PC-3 (cell line): ENCODE data around the gene KCNQ1. TPM values are rescaled to one million over a fixed set of nuclear protein-coding genes. Genes with fewer than 3 reads are reported as not detected.
A peak's percentile ranks its signal among the peaks of the same experiment; 100 is the strongest.

Source experiments
- ATAC-seq: fragments of 200-7000 bp; cut with Tn5 transposase; 2 replicates; pipeline ENCODE4 v1.9.1; 2020; ENCODE audit warnings: mild to moderate bottlenecking, moderate library complexity
- BruUV-seq: library from RNA; stranded (reverse); fragments of 400-500 nt; replicated peaks from 2 replicates; lab custom pipeline; 2021; lab: Mats Ljungman, UMichigan
- CTCF ChIA-PET: fragments of 300-600 bp; sonication (Branson Sonifier 250); formaldehyde crosslinking; loops from one replicate; lab custom pipeline; 2022; ENCODE audit warnings: antibody characterized with exemption; lab: Charles Lee
- POLR2A ChIA-PET: fragments of 300-600 bp; sonication (Branson Sonifier 250); formaldehyde crosslinking; loops from one replicate; lab custom pipeline; 2022; ENCODE audit warnings: antibody characterized with exemption; ENCODE audit not compliant: unreplicated experiment; lab: Charles Lee
- DNase-seq: peaks from one replicate; pipeline ENCODE4 v3.0.0-alpha.2; 2015
- H2AFZ ChIP-seq: fragments of 300-600 bp; sonication (generic); 2 replicates; pipeline ENCODE4 v1.6.0; 2016; ENCODE audit warnings: antibody characterized with exemption, low read length
- H3F3A ChIP-seq: fragments of 300-600 bp; sonication (generic); one replicate; pipeline ENCODE4 v1.6.0; 2017; ENCODE audit warnings: antibody characterized with exemption, low read length, control low read depth, mild to moderate bottlenecking; ENCODE audit not compliant: unreplicated experiment
- H3K27ac ChIP-seq: fragments of 300-600 bp; sonication (generic); 2 replicates; pipeline ENCODE4 v1.5.1; 2016; ENCODE audit warnings: mild to moderate bottlenecking, low read length
- H3K27me3 ChIP-seq: fragments of 300-600 bp; sonication (generic); 2 replicates; pipeline ENCODE4 v1.6.1; 2016; ENCODE audit warnings: low read length, mixed read lengths
- H3K36me3 ChIP-seq: fragments of 300-600 bp; sonication (generic); 2 replicates; pipeline ENCODE4 v1.6.1; 2016; ENCODE audit warnings: low read depth, mixed run types, low read length, mixed read lengths
- H3K4me1 ChIP-seq: fragments of 300-600 bp; sonication (generic); 2 replicates; pipeline ENCODE4 v1.5.1; 2016; ENCODE audit warnings: low read length; ENCODE audit not compliant: insufficient read depth
- H3K4me2 ChIP-seq: fragments of 300-600 bp; sonication (generic); 2 replicates; pipeline ENCODE4 v1.6.0; 2016; ENCODE audit warnings: low read length
- H3K4me3 ChIP-seq: fragments of 300-600 bp; sonication (generic); 2 replicates; pipeline ENCODE4 v1.5.1; 2016; ENCODE audit warnings: mild to moderate bottlenecking, low read length, mixed read lengths
- H3K79me2 ChIP-seq: fragments of 300-600 bp; sonication (generic); 2 replicates; pipeline ENCODE4 v1.6.1; 2017; ENCODE audit warnings: low read length, mixed read lengths
- H3K9ac ChIP-seq: fragments of 300-600 bp; sonication (generic); 2 replicates; pipeline ENCODE4 v1.6.0; 2016; ENCODE audit warnings: mild to moderate bottlenecking, low read length
- H3K9me2 ChIP-seq: fragments of 300-600 bp; sonication (generic); replicated peaks from 2 replicates; pipeline ENCODE4 v1.6.1; 2016; ENCODE audit warnings: mixed run types, low read length, mixed read lengths
- H3K9me3 ChIP-seq: fragments of 300-600 bp; sonication (generic); 2 replicates; pipeline ENCODE4 v1.6.1; 2016; ENCODE audit warnings: low read length, mixed read lengths
- H4K20me1 ChIP-seq: fragments of 300-600 bp; sonication (generic); 2 replicates; pipeline ENCODE4 v1.6.1; 2016; ENCODE audit warnings: low read length, mixed read lengths
- CTCF ChIP-seq: fragments of 300-600 bp; sonication (generic); conservative IDR thresholded peaks from 2 replicates; pipeline ENCODE4 v1.5.1; 2017; ENCODE audit warnings: antibody characterized with exemption, low read depth, mild to moderate bottlenecking, low read length
- EZH2 ChIP-seq: fragments of 300-600 bp; sonication (generic); IDR thresholded peaks from one replicate; pipeline ENCODE4 v1.6.1; 2017; ENCODE audit warnings: antibody characterized with exemption, mild to moderate bottlenecking, low read length; ENCODE audit not compliant: unreplicated experiment
- EZH2phosphoT487 ChIP-seq: fragments of 300-600 bp; sonication (generic); IDR thresholded peaks from 2 replicates; pipeline ENCODE4 v1.6.1; 2018; ENCODE audit warnings: mild to moderate bottlenecking, antibody characterized with exemption, low read length, borderline replicate concordance
- intact Hi-C: fragments of 100-400 bp; cut with micrococcal nuclease; formaldehyde crosslinking; loops from 2 replicates; pipeline ENCODE4 v1.9.0; 2023
- total RNA-seq: library from RNA; depleted of rRNA; stranded (reverse); fragments of >200 nt; gene quantifications from 2 replicates; pipeline ENCODE4 v1.2.3, GENCODE V29; 2014

Gene KCNQ1
- total RNA-seq, 1 experiment from 2014 or later = 0.40 TPM

GRCh38 chr11:2426826-2427521 is 17.8 kb upstream of the KCNQ1 start:
- Histone ChIP-seq H2AFZ (no peak overlapping the region), H3F3A (no peaks in the 10 kb centered on the region), H3K27me3 (no peaks in the 10 kb centered on the region), H3K4me2 (no peak overlapping the region), H3K9me2 (no peaks in the 10 kb centered on the region), H3K79me2 (no peaks in the 10 kb centered on the region), H3K27ac (no peak overlapping the region), H3K36me3 (no peaks in the 10 kb centered on the region; the same call in 1 of the 2 replicates), H3K4me3 (no peak overlapping the region), H3K4me1 (no peaks in the 10 kb centered on the region), H4K20me1 (no peaks in the 10 kb centered on the region), H3K9ac (no peak overlapping the region), H3K9me3 (no peaks in the 10 kb centered on the region)
- ChIA-PET POLR2A (no interaction called here), CTCF (interaction anchor here (1.4 kb wide), 1 partner anchor 105 kb away, joined by 7 read pairs; no protein-coding TSS in a partner anchor)
- DNase-seq (no peak), ATAC-seq (no peak)
- no TSS peak for BruUV-seq
- intact Hi-C loops = loop anchor here (10.0 kb wide), 1 partner anchor 458 kb away; the partner anchor contains the start of gene CDKN1C
- TF ChIP-seq CTCF = no peak
- no peak for TF ChIP-seq EZH2
- TF ChIP-seq EZH2phosphoT487 = no peak

DNA sequence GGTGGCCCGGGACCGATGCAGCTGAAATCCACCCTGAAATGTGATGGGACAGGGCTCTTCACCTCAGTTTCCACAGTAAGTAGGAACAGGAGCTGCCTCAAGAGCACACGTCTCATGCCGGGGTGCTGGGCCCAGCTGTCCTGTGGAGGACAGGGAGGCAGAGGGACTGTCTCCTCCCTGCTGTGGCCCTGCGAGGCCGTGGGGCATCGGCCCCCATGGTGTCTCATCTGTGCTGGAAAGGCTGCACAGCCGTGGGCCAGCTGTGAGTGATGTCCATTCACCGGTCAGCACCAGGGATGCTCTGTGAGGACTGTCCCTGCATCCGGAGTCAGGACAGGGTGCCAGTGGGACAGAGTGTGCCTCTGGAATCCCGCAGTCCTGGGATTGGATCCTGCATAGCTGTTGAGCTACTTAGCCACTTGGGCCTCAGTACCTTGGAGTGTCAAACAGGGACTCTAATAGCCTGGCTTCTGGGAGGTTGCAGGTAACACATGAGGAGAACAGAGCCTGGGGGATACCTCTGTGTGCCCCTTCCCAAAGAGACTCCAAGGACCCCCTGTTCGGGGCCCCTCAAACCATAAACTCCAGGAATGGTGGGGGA is 17.0 kb upstream of the KCNQ1 start:
- Histone ChIP-seq H3F3A (no peaks in the 10 kb centered on the region), H3K9me2 (no peaks in the 10 kb centered on the region), H3K9me3 (no peaks in the 10 kb centered on the region), H3K36me3 (no peaks in the 10 kb centered on the region; the same call in 1 of the 2 replicates), H3K27ac (no peak overlapping the region), H3K9ac (no peak overlapping the region), H3K4me1 (no peaks in the 10 kb centered on the region), H3K27me3 (no peaks in the 10 kb centered on the region), H3K79me2 (no peaks in the 10 kb centered on the region), H2AFZ (no peak overlapping the region), H3K4me3 (no peak overlapping the region), H4K20me1 (no peaks in the 10 kb centered on the region), H3K4me2 (no peak overlapping the region)
- no peak for TF ChIP-seq EZH2phosphoT487
- no peak for TF ChIP-seq CTCF
- DNase-seq = no peak
- intact Hi-C loops = loop anchor here (10.0 kb wide), 1 partner anchor 457 kb away; the partner anchor contains the start of gene CDKN1C
- ATAC-seq = peak; percentile 13; the same call in 1 of the 2 replicates
- no TSS peak for BruUV-seq
- CTCF ChIA-PET = interaction anchor here (1.0 to 1.4 kb wide), 2 partner anchors 104 to 105 kb away, joined by 3 to 7 read pairs; no protein-coding TSS in a partner anchor
- POLR2A ChIA-PET = no interaction called here
